GM18858 (cell line): ENCODE measurements around the gene MPV17L.
"Not testable (repeated sequence)": the region's sequence is repeated elsewhere in the genome, so short reads cannot be mapped to it uniquely, and the experiment has no call there.

Experiments
- ATAC-seq: cut with Tn5 transposase; IDR thresholded peaks from one replicate; pipeline ENCODE4 v1.9.1; 2021; ENCODE audit not compliant: unreplicated experiment

Gene MPV17L

DNA sequence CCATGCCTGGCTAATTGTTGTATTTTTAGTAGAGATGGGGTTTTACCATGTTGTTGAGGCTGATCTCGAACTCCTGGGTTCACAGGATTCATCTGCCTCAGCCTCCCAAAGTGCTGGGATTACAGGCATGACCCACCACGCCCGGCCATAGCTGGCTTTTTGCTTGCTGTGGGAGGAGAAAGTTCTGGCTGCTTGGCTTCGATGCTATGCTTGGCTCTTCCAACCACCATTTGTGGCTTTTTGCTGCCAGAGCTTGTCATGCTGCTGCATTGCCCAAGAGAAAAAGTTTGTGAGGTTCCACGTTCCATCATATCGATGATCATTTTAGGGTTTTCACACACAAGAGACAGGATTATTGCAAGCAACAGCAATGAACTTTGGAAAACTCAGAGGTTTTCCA, 55.1 kb downstream of the MPV17L start:
- no peak for ATAC-seq

GRCh38 chr16:15451098-15451731, 55.7 kb downstream of the MPV17L start:
- ATAC-seq: no peak

GRCh38 chr16:15452246-15452855, 56.8 kb downstream of the MPV17L start:
- ATAC-seq: no peak

DNA sequence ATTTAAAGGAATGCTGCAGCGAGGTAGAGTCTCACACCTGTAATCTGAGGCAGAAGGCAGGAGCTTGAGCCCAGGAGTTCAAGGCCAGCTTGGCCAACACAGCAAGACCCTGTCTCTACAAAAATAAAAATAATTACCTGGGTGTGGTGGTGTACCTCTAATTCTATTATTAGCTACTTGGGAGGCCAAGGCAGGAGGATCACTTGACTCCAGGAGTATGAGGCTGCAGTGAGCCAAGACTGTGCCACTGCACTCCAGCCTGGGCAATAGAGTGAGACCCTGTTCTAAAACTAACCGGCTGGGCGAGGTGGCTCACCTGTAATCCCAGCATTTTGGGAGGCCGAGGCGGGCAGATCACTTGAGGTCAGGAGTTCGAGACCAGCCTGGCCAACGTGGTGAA, 57.7 kb downstream of the MPV17L start:
- not testable (repeated sequence) for ATAC-seq

DNA sequence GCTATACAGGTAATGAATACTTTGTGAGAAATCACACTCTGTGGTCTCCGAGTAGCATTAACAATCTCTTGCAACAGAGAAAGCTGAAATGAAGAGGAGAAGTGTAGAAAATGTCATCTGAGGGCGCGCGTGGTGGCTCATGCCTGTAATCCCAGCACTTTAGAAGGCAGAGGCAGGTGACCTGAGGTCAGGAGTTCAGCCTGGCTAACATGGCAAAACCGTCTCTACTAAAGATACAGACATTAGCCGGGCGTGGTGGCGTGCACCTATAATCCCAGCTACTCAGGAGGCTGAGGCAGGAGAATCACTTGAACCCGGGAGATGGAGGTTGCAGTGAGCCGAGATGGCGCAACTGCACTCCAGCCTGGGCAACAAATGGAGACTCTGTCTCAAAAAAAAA, 59.4 kb downstream of the MPV17L start:
- not testable (repeated sequence) for ATAC-seq

- ATAC-seq: no peak
Measured at GRCh38 chr16:15457400-15457799, 61.8 kb downstream of the MPV17L start.

- no peak for ATAC-seq
Measured at GRCh38 chr16:15457958-15458357, 62.4 kb downstream of the MPV17L start.

DNA sequence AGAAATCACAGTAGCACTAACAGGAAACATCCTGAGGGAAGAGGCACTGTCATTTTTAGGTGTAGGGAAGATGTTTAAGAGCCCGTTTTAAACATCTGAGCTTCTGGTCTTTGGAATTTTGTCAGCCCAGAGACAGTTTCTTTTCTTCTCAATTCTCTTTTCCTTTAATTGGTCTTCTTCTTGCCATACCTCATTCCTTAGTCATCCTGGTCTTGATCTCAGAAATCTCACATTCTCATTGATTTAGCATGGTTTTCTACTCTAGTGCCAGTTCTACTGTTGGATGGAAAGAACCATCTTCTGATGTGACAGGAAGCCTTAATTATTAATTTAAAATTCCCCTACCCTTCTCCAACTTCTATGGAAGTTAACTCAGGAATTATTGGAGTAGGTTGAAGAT, 64.2 kb downstream of the MPV17L start:
- ATAC-seq: no peak

DNA sequence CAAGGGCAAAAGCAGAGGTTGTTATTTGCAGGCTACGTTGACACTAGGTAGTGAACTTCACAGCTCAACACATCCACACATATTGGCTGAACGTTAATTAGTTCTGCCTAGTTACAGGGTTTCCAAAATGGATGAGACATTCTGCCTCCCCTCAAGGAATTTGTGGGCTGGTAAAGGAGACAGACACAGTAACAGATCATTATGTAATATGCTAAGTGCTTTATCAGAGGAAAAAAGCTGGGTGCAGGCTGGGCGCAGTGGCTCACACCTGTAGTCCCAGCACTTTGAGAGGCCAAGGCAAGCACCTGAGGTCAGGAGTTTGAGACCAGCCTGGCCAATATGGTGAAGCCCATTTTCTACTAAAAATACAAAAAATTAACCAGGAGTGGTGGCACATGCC, 65.0 kb downstream of the MPV17L start:
- ATAC-seq: no peak

- ATAC-seq: no peak
Measured at GRCh38 chr16:15461376-15461775, 65.8 kb downstream of the MPV17L start.
